Panc1 (cell line): ENCODE measurements around the gene AP3M1.

Experiments
- SIN3A ChIP-seq: IDR thresholded peaks from 2 replicates; pipeline ENCODE4 v1.6.1; 2012; ENCODE audit warnings: low read depth, mild to moderate bottlenecking, low read length, moderate library complexity, borderline replicate concordance; ENCODE audit not compliant: insufficient read depth
- TF ChIP-seq, protein P1 (sequence below): fragments of 450-650 bp; IDR thresholded peaks from 2 replicates; pipeline ENCODE4 v1.5.1; 2017; ENCODE audit warnings: mild to moderate bottlenecking

DNA sequence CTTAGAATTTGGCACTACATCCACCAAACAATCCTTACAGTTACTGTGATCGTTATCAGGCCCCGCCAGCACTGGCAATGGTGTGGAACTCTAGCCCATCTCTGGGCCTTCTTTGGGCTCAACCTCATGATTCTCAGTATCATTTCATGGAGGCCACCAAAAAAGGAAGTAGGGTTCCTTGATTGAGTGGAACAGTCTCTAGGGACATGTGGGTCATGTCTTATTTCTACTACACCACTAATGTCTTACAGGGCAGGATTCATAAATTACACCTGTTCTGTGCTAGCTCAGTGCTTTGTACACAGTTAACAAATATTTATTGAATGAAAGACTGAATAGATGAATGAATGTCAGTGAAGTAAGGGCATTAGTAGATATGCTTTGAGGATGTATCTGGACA lies 53.9 kb downstream of the AP3M1 start:
- no peak for TF ChIP-seq SIN3A
- TF ChIP-seq, protein P1, sequence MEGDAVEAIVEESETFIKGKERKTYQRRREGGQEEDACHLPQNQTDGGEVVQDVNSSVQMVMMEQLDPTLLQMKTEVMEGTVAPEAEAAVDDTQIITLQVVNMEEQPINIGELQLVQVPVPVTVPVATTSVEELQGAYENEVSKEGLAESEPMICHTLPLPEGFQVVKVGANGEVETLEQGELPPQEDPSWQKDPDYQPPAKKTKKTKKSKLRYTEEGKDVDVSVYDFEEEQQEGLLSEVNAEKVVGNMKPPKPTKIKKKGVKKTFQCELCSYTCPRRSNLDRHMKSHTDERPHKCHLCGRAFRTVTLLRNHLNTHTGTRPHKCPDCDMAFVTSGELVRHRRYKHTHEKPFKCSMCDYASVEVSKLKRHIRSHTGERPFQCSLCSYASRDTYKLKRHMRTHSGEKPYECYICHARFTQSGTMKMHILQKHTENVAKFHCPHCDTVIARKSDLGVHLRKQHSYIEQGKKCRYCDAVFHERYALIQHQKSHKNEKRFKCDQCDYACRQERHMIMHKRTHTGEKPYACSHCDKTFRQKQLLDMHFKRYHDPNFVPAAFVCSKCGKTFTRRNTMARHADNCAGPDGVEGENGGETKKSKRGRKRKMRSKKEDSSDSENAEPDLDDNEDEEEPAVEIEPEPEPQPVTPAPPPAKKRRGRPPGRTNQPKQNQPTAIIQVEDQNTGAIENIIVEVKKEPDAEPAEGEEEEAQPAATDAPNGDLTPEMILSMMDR: no peak
